Mesothelial cell of epicardium (in vitro differentiated cells): ENCODE results near the gene ASTL. TPM values are rescaled to one million over a fixed set of nuclear protein-coding genes. Genes with fewer than 3 reads are reported as not detected.

Experiments
- DNase-seq, 2 experiments: peaks; one replicate each; pipeline ENCODE4 v3.0.0; 2021; ENCODE audit warnings: low spot score in 2 of 2; ENCODE audit not compliant: unreplicated experiment in 2 of 2
- H3K27ac Mint-ChIP-seq: 2 replicates; pipeline ENCODE4 v1.8.0; 2021; ENCODE audit warnings: mixed read lengths
- H3K27me3 Mint-ChIP-seq: 2 replicates; pipeline ENCODE4 v1.8.0; 2021; ENCODE audit warnings: low read depth, mixed read lengths
- H3K36me3 Mint-ChIP-seq: 2 replicates; pipeline ENCODE4 v1.8.0; 2021; ENCODE audit warnings: mixed read lengths
- H3K4me1 Mint-ChIP-seq: 2 replicates; pipeline ENCODE4 v1.8.0; 2021; ENCODE audit warnings: mixed read lengths
- H3K4me3 Mint-ChIP-seq: 2 replicates; pipeline ENCODE4 v1.8.0; 2021; ENCODE audit warnings: mild to moderate bottlenecking, moderate library complexity, mixed read lengths
- H3K9me3 Mint-ChIP-seq: 2 replicates; pipeline ENCODE4 v1.8.0; 2021; ENCODE audit warnings: mixed read lengths
- CTCF ChIP-seq: fragments of 200-600 bp; sonication (generic); IDR thresholded peaks from one replicate; pipeline ENCODE4 v1.5.0; 2021; ENCODE audit warnings: antibody characterized with exemption; ENCODE audit not compliant: unreplicated experiment
- total RNA-seq: library from RNA; stranded (reverse); gene quantifications from 3 replicates; pipeline ENCODE4 v1.2.1, GENCODE V29; 2021

ASTL gene
- total RNA-seq, 1 donor from 2014 or later, result 1.2 TPM

GRCh38 chr2:96131813-96132745 lies 6.2 kb downstream of the ASTL start:
- Mint-ChIP-seq H3K27me3 (peaks cover 70% of the 10 kb centered on the region), H3K4me1 (no peaks in the 10 kb centered on the region), H3K36me3 (no peaks in the 10 kb centered on the region), H3K4me3 (no peak overlapping the region), H3K27ac (no peak overlapping the region), H3K9me3 (no peaks in the 10 kb centered on the region)
- no peak for DNase-seq
- TF ChIP-seq CTCF, result no peak

GRCh38 chr2:96131152-96131812 lies 7.0 kb downstream of the ASTL start:
- H3K4me3 Mint-ChIP-seq, result no peak overlapping the region
- H3K27ac Mint-ChIP-seq, result no peak overlapping the region
- peaks cover 73% of the 10 kb centered on the region for H3K27me3 Mint-ChIP-seq
- H3K36me3 Mint-ChIP-seq, result no peaks in the 10 kb centered on the region
- no peaks in the 10 kb centered on the region for H3K4me1 Mint-ChIP-seq
- H3K9me3 Mint-ChIP-seq, result no peaks in the 10 kb centered on the region
- TF ChIP-seq CTCF, result no peak
- no peak for DNase-seq

- no peak for TF ChIP-seq CTCF
- Mint-ChIP-seq H3K4me3 (no peak overlapping the region), H3K27ac (no peak overlapping the region), H3K36me3 (no peaks in the 10 kb centered on the region), H3K9me3 (no peaks in the 10 kb centered on the region), H3K4me1 (no peaks in the 10 kb centered on the region), H3K27me3 (peaks cover 71% of the 10 kb centered on the region)
- DNase-seq, result no peak
Observed at GRCh38 chr2:96130483-96130882, 7.8 kb downstream of the ASTL start.

GRCh38 chr2:96129528-96130120 lies 8.7 kb downstream of the ASTL start:
- H3K27me3 Mint-ChIP-seq, result peaks cover 72% of the 10 kb centered on the region
- H3K27ac Mint-ChIP-seq, result no peak overlapping the region
- no peaks in the 10 kb centered on the region for H3K9me3 Mint-ChIP-seq
- TF ChIP-seq CTCF, result no peak
- H3K4me1 Mint-ChIP-seq, result no peaks in the 10 kb centered on the region
- H3K4me3 Mint-ChIP-seq, result no peak overlapping the region
- no peak for DNase-seq
- H3K36me3 Mint-ChIP-seq, result no peaks in the 10 kb centered on the region

GRCh38 chr2:96128456-96128855 lies 9.8 kb downstream of the ASTL start:
- no peak for DNase-seq
- Mint-ChIP-seq H3K36me3 (no peaks in the 10 kb centered on the region), H3K27me3 (peaks cover 70% of the 10 kb centered on the region), H3K27ac (no peak overlapping the region), H3K9me3 (no peaks in the 10 kb centered on the region), H3K4me1 (no peaks in the 10 kb centered on the region), H3K4me3 (no peak overlapping the region)
- TF ChIP-seq CTCF, result no peak
